IMR-90 (cell line): ENCODE results near the gene PLA2G4B. TPM values are rescaled to one million over a fixed set of nuclear protein-coding genes. Genes with fewer than 3 reads are reported as not detected.

ENCODE experiments used
- ATAC-seq: fragments of 200-7000 bp; cut with Tn5 transposase; 2 replicates; pipeline ENCODE4 v1.9.1; 2020; ENCODE audit warnings: low read depth, mild to moderate bottlenecking, moderate library complexity
- BruUV-seq: library from RNA; stranded (reverse); fragments of 400-500 nt; replicated peaks from 2 replicates; lab custom pipeline; 2021; lab: Mats Ljungman, UMichigan
- CTCF ChIA-PET: fragments of 300-600 bp; formaldehyde crosslinking; extraction: SDS; loops from one replicate; lab custom pipeline; 2021; ENCODE audit warnings: antibody characterized with exemption; lab: Yijun Ruan, JAX
- POLR2A ChIA-PET: fragments of 300-600 bp; sonication (Branson Sonifier 250); formaldehyde crosslinking; loops from one replicate; lab custom pipeline; 2022; ENCODE audit warnings: antibody characterized with exemption; ENCODE audit not compliant: unreplicated experiment; lab: Charles Lee
- DNase-seq: peaks from one replicate; pipeline ENCODE4 v3.0.0; 2013
- H2AFZ ChIP-seq: replicated peaks from 2 replicates; pipeline ENCODE3; 2013; ENCODE audit warnings: low read length, mild to moderate bottlenecking; ENCODE audit not compliant: poor library complexity
- H2AK5ac ChIP-seq: 2 replicates; pipeline ENCODE4 v1.6.1; 2013; ENCODE audit warnings: low read depth, low read length, inconsistent platforms
- H2AK9ac ChIP-seq: replicated peaks from 2 replicates; pipeline ENCODE3; 2013; ENCODE audit warnings: mild to moderate bottlenecking, low read depth, low read length, moderate library complexity; ENCODE audit not compliant: poor library complexity
- H2BK120ac ChIP-seq: 2 replicates; pipeline ENCODE4 v1.6.1; 2013; ENCODE audit warnings: low read depth, low read length, inconsistent platforms
- H2BK15ac ChIP-seq: 3 replicates; pipeline ENCODE4 v1.6.1; 2013; ENCODE audit warnings: low read depth, low read length, inconsistent platforms
- H2BK20ac ChIP-seq: 2 replicates; pipeline ENCODE4 v1.6.1; 2013; ENCODE audit warnings: low read depth, mild to moderate bottlenecking, inconsistent platforms, low read length, moderate library complexity
- H2BK5ac ChIP-seq: 2 replicates; pipeline ENCODE4 v1.6.1; 2013; ENCODE audit warnings: mild to moderate bottlenecking, low read depth, low read length, inconsistent platforms; ENCODE audit not compliant: poor library complexity, severe bottlenecking
- H3K14ac ChIP-seq: replicated peaks from 2 replicates; pipeline ENCODE4 v1.6.1; 2013; ENCODE audit warnings: low read depth, low read length, inconsistent platforms
- H3K18ac ChIP-seq: 2 replicates; pipeline ENCODE4 v1.6.1; 2013; ENCODE audit warnings: low read depth, low read length, control low read depth
- H3K23ac ChIP-seq: 2 replicates; pipeline ENCODE4 v1.6.1; 2013; ENCODE audit warnings: low read depth, low read length, inconsistent platforms
- H3K27ac ChIP-seq: 2 replicates; pipeline ENCODE4 v1.5.1; 2013; ENCODE audit warnings: mild to moderate bottlenecking, control low read depth, low read length; ENCODE audit not compliant: insufficient read depth
- H3K27me3 ChIP-seq: 2 replicates; pipeline ENCODE4 v1.6.1; 2013; ENCODE audit warnings: low read length; ENCODE audit not compliant: control insufficient read depth, insufficient read depth
- H3K36me3 ChIP-seq: 2 replicates; pipeline ENCODE4 v1.6.1; 2013; ENCODE audit warnings: low read length, mixed read lengths; ENCODE audit not compliant: control insufficient read depth, insufficient read depth
- H3K4ac ChIP-seq: 2 replicates; pipeline ENCODE4 v1.6.1; 2013; ENCODE audit warnings: low read depth, low read length, inconsistent platforms
- H3K4me1 ChIP-seq: 2 replicates; pipeline ENCODE4 v1.6.1; 2013; ENCODE audit warnings: low read length, mixed read lengths; ENCODE audit not compliant: control insufficient read depth, insufficient read depth
- H3K4me2 ChIP-seq: 2 replicates; pipeline ENCODE4 v1.6.1; 2013; ENCODE audit warnings: low read depth, mild to moderate bottlenecking, control low read depth, low read length, moderate library complexity
- H3K4me3 ChIP-seq: 2 replicates; pipeline ENCODE4 v1.5.1; 2013; ENCODE audit warnings: low read depth, mild to moderate bottlenecking, control low read depth, low read length, moderate library complexity; ENCODE audit not compliant: insufficient read depth
- H3K56ac ChIP-seq: 2 replicates; pipeline ENCODE4 v1.6.1; 2013; ENCODE audit warnings: low read length, inconsistent platforms; ENCODE audit not compliant: insufficient read depth; ENCODE audit errors: extremely low read depth
- H3K79me1 ChIP-seq, 2 experiments: 2 replicates each; pipeline ENCODE4 v1.6.1; 2013; ENCODE audit warnings: low read length in 2 of 2, inconsistent platforms in 1 of 2, low read depth in 1 of 2
- H3K9ac ChIP-seq: 2 replicates; pipeline ENCODE4 v1.6.1; 2013; ENCODE audit warnings: low read depth, low read length, control low read depth
- H3K9me1 ChIP-seq: 2 replicates; pipeline ENCODE4 v1.6.1; 2013; ENCODE audit warnings: low read length, inconsistent platforms; ENCODE audit not compliant: insufficient read depth
- H3K9me3 ChIP-seq: 2 replicates; pipeline ENCODE4 v1.6.1; 2013; ENCODE audit warnings: low read length; ENCODE audit not compliant: control insufficient read depth, insufficient read depth
- H4K20me1 ChIP-seq: 2 replicates; pipeline ENCODE4 v1.6.1; 2013; ENCODE audit warnings: low read length, inconsistent platforms; ENCODE audit not compliant: insufficient read depth
- H4K5ac ChIP-seq: 2 replicates; pipeline ENCODE4 v1.6.1; 2013; ENCODE audit warnings: mild to moderate bottlenecking, low read depth, low read length, control low read depth
- H4K8ac ChIP-seq, 2 experiments: 2 replicates each; pipeline ENCODE4 v1.6.1; 2013; ENCODE audit warnings: low read depth in 2 of 2, low read length in 2 of 2, control low read depth in 1 of 2, inconsistent platforms in 1 of 2
- H4K91ac ChIP-seq: 2 replicates; pipeline ENCODE4 v1.6.1; 2013; ENCODE audit warnings: low read depth, low read length, inconsistent platforms; ENCODE audit not compliant: insufficient read depth
- BHLHE40 ChIP-seq: fragments of 150-350 bp; IDR thresholded peaks from 2 replicates; pipeline ENCODE4 v1.6.1; 2016; ENCODE audit warnings: mild to moderate bottlenecking, low read depth, low read length
- CEBPB ChIP-seq: IDR thresholded peaks from 2 replicates; pipeline ENCODE4 v1.6.1; 2012; ENCODE audit warnings: low read depth, low read length, improper control_type of control experiment
- CHD1 ChIP-seq: IDR thresholded peaks from 2 replicates; pipeline ENCODE4 v1.6.1; 2012; ENCODE audit warnings: low read depth, low read length, improper control_type of control experiment
- ELK1 ChIP-seq: fragments of 150-350 bp; IDR thresholded peaks from 2 replicates; pipeline ENCODE4 v1.6.1; 2016; ENCODE audit warnings: low read depth, mild to moderate bottlenecking, low read length, moderate library complexity, borderline replicate concordance
- MAFK ChIP-seq: IDR thresholded peaks from 2 replicates; pipeline ENCODE4 v1.6.1; 2012; ENCODE audit warnings: low read depth, low read length, improper control_type of control experiment
- MAZ ChIP-seq: IDR thresholded peaks from 2 replicates; pipeline ENCODE4 v1.6.1; 2012; ENCODE audit warnings: low read depth, mild to moderate bottlenecking, low read length, improper control_type of control experiment, moderate library complexity, borderline replicate concordance
- NFE2L2 ChIP-seq: fragments of 150-350 bp; IDR thresholded peaks from 2 replicates; pipeline ENCODE4 v1.6.1; 2016; ENCODE audit warnings: low read depth, mild to moderate bottlenecking, low read length
- POLR2A ChIP-seq: IDR thresholded peaks from 2 replicates; pipeline ENCODE4 v1.6.1; 2012; ENCODE audit warnings: mild to moderate bottlenecking, low read depth, low read length
- RAD21 ChIP-seq: IDR thresholded peaks from 2 replicates; pipeline ENCODE4 v1.6.1; 2012; ENCODE audit warnings: low read length, improper control_type of control experiment
- RFX5 ChIP-seq: IDR thresholded peaks from 2 replicates; pipeline ENCODE4 v1.8.0; 2012; ENCODE audit warnings: low read depth, mild to moderate bottlenecking, low read length, moderate library complexity
- USF2 ChIP-seq: fragments of 150-350 bp; IDR thresholded peaks from 2 replicates; pipeline ENCODE4 v1.6.1; 2017; ENCODE audit warnings: mild to moderate bottlenecking, antibody characterized with exemption, low read length, low read depth
- WGBS, 2 experiments: methylation state at CpG; one replicate each; pipeline versions ENCODE4 v1.1.5 to v1.1.7; 2013; ENCODE audit warnings: missing lambda C conversion rate in 2 of 2; ENCODE audit not compliant: insufficient read length in 1 of 2; ENCODE audit errors: extremely low coverage in 2 of 2; 5-methylcytosine and 5-hydroxymethylcytosine counted together
- dilution Hi-C: fragments of 300-500 bp; cut with HindIII; formaldehyde crosslinking; loops from one replicate; pipeline ENCODE4 v1.14.3; 2018; ENCODE audit warnings: low sequenced_read_pairs; ENCODE audit not compliant: unreplicated experiment
- in situ Hi-C: fragments of 300-500 bp; cut with MboI; formaldehyde crosslinking; loops from 3 replicates; pipeline ENCODE4 v1.14.3; 2019; ENCODE audit warnings: low sequenced_read_pairs, inconsistent platforms, mixed read lengths
- intact Hi-C: fragments of 100-400 bp; cut with micrococcal nuclease; formaldehyde crosslinking; loops from 2 replicates; pipeline ENCODE4 v1.10.0; 2022
- polyA plus RNA-seq, 3 experiments: library from polyadenylated mRNA; depleted of rRNA; stranded (reverse); fragments of >200 nt; gene quantifications; 2 replicates each; pipeline ENCODE4 v1.2.3, GENCODE V29; 2012; ENCODE audit warnings: low replicate concordance in 1 of 3
- total RNA-seq: library from RNA; depleted of rRNA; stranded (reverse); fragments of >200 nt; gene quantifications from 2 replicates; pipeline ENCODE4 v1.2.3, GENCODE V29; 2012

Gene PLA2G4B
- total and polyA plus RNA-seq, 2 of the 4 experiments (the other 2 are of a cell fraction), result 0.18 to 3.1 TPM

GRCh38 chr15:41822957-41823356, 15.7 kb upstream of the PLA2G4B start:
- Histone ChIP-seq H2BK5ac (no peak overlapping the region), H2AK5ac (no peak overlapping the region), H3K4me1 (peaks cover 2% of the 10 kb centered on the region; the same call in 1 of the 2 replicates), H4K8ac (no peak overlapping the region), H3K23ac (no peak overlapping the region), H3K56ac (no peak overlapping the region), H2AK9ac (no peak overlapping the region), H3K9ac (no peak overlapping the region), H3K9me3 (no peaks in the 10 kb centered on the region), H3K9me1 (no peaks in the 10 kb centered on the region), H3K27me3 (no peaks in the 10 kb centered on the region), H4K5ac (no peak overlapping the region), H3K79me1 (no peaks in the 10 kb centered on the region), H2AFZ (no peak overlapping the region), H3K27ac (no peak overlapping the region), H3K14ac (no peak overlapping the region), H3K4me2 (no peak overlapping the region), H2BK15ac (no peak overlapping the region), H3K18ac (no peak overlapping the region), H3K4me3 (no peak overlapping the region), H4K20me1 (no peaks in the 10 kb centered on the region; the same call in 1 of the 2 replicates), H4K91ac (no peak overlapping the region), H2BK120ac (no peak overlapping the region), H2BK20ac (no peak overlapping the region), H3K36me3 (peaks cover 69% of the 10 kb centered on the region), H3K4ac (no peak overlapping the region)
- TF ChIP-seq BHLHE40 (no peak), MAFK (no peak), MAZ (no peak), RAD21 (no peak), RFX5 (no peak), NFE2L2 (no peak), USF2 (no peak), POLR2A (no peak), CEBPB (no peak), ELK1 (no peak), CHD1 (no peak)
- intact Hi-C loops, result no loop called here
- no TSS peak for BruUV-seq
- 92% methylated on average over 6 of the region's 6 CpGs; no CpG with 5 or more reads in 1 of the 2 experiments for WGBS, 2 experiments
- DNase-seq (no peak), ATAC-seq (no peak)
- CTCF ChIA-PET, result no interaction called here
- POLR2A ChIA-PET, result no interaction called here
- in situ Hi-C loops, result no loop called here
- dilution Hi-C loops, result no loop called here
